Esophagus squamous epithelium (tissue), 5 donors: ENCODE data around the gene IL6. TPM values are rescaled to one million over a fixed set of nuclear protein-coding genes. Genes with fewer than 3 reads are reported as not detected.
"Not testable (repeated sequence)": the region's sequence is repeated elsewhere in the genome, so short reads cannot be mapped to it uniquely, and the experiment has no call there.

ENCODE experiments used
- DNase-seq: peaks from one replicate; lab custom pipeline; 2025; lab: John Stamatoyannopoulos, UW
- H3K27ac ChIP-seq, 4 donors: fragments of 200-600 bp; sonication (generic); one replicate each; pipeline ENCODE4 v1.5.1; 2016 to 2019; ENCODE audit warnings: mild to moderate bottlenecking in 1 of 4
- H3K27me3 ChIP-seq, 4 donors: fragments of 200-600 bp; sonication (generic); 1 replicate in 3 of 4; 2 replicates in 1 of 4; pipeline versions ENCODE4 v1.5.1 to v1.6.0; 2017 to 2021; ENCODE audit warnings: antibody characterized with exemption in 1 of 4
- H3K36me3 ChIP-seq, 3 donors: fragments of 200-600 bp; sonication (generic); one replicate each; pipeline ENCODE4 v1.5.1; 2016 to 2019
- H3K4me1 ChIP-seq, 3 donors: fragments of 200-600 bp; sonication (generic); one replicate each; pipeline ENCODE4 v1.5.1; 2017 to 2019
- H3K4me3 ChIP-seq, 4 donors: fragments of 200-600 bp; sonication (generic); 1 replicate in 3 of 4; 2 replicates in 1 of 4; pipeline ENCODE4 v1.5.1; 2016 to 2019; ENCODE audit warnings: mild to moderate bottlenecking in 2 of 4, moderate library complexity in 1 of 4
- H3K9me3 ChIP-seq, 3 donors: fragments of 200-600 bp; sonication (generic); one replicate each; pipeline ENCODE4 v1.5.1; 2016 to 2019
- POLR2A ChIP-seq, 4 donors: fragments of 450-650 bp; IDR thresholded peaks; one replicate each; pipeline ENCODE4 v1.6.1; 2017; ENCODE audit warnings: antibody characterized with exemption in 4 of 4, mild to moderate bottlenecking in 4 of 4, moderate library complexity in 3 of 4
- WGBS, 2 donors: methylation state at CpG; one replicate each; pipeline ENCODE4 v1.1.5; 2018; 5-methylcytosine and 5-hydroxymethylcytosine counted together
- intact Hi-C: fragments of 100-400 bp; cut with DNase I; formaldehyde crosslinking; loops from one replicate; pipeline ENCODE4 v1.15.0; 2022
- total RNA-seq, 4 donors: library from RNA; depleted of rRNA; stranded (reverse); fragments of >200 nt; gene quantifications; one replicate each; pipeline ENCODE4 v1.1.0, GENCODE V29; 2016
- TF ChIP-seq, protein P1 (sequence below), 6 experiments: fragments of 450-650 bp in 4 of 6; fragments of 200-600 bp in 2 of 6; sonication (generic) in 2 of 6; IDR thresholded peaks; one replicate each; pipeline ENCODE4 v1.5.1; 2016 to 2019; ENCODE audit warnings: antibody characterized with exemption in 6 of 6, mild to moderate bottlenecking in 4 of 6, moderate library complexity in 4 of 6
- donor health status: DM: yes; HTN: yes; CAD: no.

IL6 gene
- total RNA-seq, 4 donors from 2014 or later: 0.95 TPM; not detected in 3

DNA sequence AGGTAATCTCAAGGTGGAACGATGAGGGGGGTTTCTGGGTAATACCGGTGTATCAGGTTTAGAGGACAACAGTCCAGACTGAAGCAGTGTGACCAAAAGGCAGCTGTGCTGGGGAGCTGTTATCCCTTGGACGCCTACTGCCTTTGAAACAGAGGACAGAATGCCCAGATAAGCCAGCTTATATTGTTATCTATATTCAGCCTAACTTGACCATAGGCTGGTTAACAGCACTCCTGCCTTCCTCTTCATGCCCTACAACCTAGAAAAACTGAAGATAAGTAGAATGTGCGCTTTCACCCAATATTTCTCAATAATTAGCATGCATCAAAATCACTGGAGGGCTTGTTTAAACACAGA, 44.9 kb downstream of the IL6 start:
- H3K4me3 ChIP-seq: no peak overlapping the region
- H3K27me3 ChIP-seq: no peaks in the 10 kb centered on the region
- TF ChIP-seq, protein P1, sequence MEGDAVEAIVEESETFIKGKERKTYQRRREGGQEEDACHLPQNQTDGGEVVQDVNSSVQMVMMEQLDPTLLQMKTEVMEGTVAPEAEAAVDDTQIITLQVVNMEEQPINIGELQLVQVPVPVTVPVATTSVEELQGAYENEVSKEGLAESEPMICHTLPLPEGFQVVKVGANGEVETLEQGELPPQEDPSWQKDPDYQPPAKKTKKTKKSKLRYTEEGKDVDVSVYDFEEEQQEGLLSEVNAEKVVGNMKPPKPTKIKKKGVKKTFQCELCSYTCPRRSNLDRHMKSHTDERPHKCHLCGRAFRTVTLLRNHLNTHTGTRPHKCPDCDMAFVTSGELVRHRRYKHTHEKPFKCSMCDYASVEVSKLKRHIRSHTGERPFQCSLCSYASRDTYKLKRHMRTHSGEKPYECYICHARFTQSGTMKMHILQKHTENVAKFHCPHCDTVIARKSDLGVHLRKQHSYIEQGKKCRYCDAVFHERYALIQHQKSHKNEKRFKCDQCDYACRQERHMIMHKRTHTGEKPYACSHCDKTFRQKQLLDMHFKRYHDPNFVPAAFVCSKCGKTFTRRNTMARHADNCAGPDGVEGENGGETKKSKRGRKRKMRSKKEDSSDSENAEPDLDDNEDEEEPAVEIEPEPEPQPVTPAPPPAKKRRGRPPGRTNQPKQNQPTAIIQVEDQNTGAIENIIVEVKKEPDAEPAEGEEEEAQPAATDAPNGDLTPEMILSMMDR (IDR thresholded peaks at IDR 0.05): no peak
- no peak for TF ChIP-seq POLR2A (IDR thresholded peaks at IDR 0.05)
- no peaks in the 10 kb centered on the region for H3K36me3 ChIP-seq
- 67 to 75% methylated on average over 4 of the region's 4 CpGs for WGBS, 2 donors
- DNase-seq: no peak
- no peak overlapping the region for H3K27ac ChIP-seq
- intact Hi-C loops: no loop called here
- H3K4me1 ChIP-seq: no peaks in the 10 kb centered on the region
- H3K9me3 ChIP-seq: no peaks in the 10 kb centered on the region

DNA sequence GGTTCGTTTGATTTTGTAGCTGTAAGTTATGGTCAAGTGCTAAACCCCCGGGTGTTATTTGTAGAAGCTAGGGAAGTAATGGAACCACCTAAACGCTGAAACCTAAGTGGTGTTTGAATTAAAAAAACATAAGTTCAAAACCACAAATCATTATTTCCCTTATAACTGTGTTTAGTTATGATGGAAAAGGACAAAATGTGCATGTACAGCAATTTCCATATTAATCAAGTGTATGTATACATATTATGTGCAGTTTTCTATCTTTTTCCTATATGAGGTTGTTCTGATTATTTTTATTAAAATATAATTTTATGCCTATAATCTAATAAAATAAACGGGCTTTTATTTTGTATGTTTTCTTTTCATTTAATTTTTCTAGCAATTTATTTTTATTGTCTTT, 45.9 kb downstream of the IL6 start:
- Histone ChIP-seq H3K9me3 (no peaks in the 10 kb centered on the region), H3K4me1 (no peaks in the 10 kb centered on the region), H3K27ac (no peak overlapping the region), H3K4me3 (no peak overlapping the region), H3K27me3 (no peaks in the 10 kb centered on the region), H3K36me3 (no peaks in the 10 kb centered on the region)
- no peak for DNase-seq
- intact Hi-C loops: no loop called here
- TF ChIP-seq, protein P1 (IDR thresholded peaks at IDR 0.05): no peak
- TF ChIP-seq POLR2A (IDR thresholded peaks at IDR 0.05): no peak
- 54 to 59% methylated on average over 4 of the region's 4 CpGs for WGBS, 2 donors

DNA sequence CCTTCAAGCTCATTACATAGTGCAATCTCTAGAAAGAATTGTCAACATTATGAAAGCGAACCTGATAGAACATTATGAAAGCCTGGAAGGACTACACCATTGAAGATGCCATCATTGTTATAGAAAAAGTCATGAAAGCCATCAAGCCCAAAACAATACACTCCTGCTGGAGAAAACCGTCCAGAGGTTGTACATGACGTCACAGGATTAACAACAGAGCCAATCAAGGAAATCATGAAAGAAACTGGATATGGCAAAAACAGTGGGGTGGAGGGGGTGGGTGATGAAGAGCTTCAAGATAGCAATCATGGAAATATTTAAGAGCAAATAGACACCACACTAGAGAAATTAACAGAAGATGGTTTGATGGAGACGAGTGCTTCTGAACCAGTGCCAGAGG, 50.0 kb downstream of the IL6 start:
- no peak overlapping the region for H3K4me3 ChIP-seq
- 63 to 74% methylated on average over 4 of the region's 4 CpGs for WGBS, 2 donors
- no peak for DNase-seq
- intact Hi-C loops: no loop called here
- no peaks in the 10 kb centered on the region for H3K27me3 ChIP-seq
- H3K9me3 ChIP-seq: no peaks in the 10 kb centered on the region
- no peak for TF ChIP-seq POLR2A (IDR thresholded peaks at IDR 0.05)
- TF ChIP-seq, protein P1 (IDR thresholded peaks at IDR 0.05): no peak
- peaks cover 0 to 8% (median 0%) of the 10 kb centered on the region in 3 donors for H3K4me1 ChIP-seq
- H3K27ac ChIP-seq: no peak overlapping the region
- no peaks in the 10 kb centered on the region for H3K36me3 ChIP-seq

DNA sequence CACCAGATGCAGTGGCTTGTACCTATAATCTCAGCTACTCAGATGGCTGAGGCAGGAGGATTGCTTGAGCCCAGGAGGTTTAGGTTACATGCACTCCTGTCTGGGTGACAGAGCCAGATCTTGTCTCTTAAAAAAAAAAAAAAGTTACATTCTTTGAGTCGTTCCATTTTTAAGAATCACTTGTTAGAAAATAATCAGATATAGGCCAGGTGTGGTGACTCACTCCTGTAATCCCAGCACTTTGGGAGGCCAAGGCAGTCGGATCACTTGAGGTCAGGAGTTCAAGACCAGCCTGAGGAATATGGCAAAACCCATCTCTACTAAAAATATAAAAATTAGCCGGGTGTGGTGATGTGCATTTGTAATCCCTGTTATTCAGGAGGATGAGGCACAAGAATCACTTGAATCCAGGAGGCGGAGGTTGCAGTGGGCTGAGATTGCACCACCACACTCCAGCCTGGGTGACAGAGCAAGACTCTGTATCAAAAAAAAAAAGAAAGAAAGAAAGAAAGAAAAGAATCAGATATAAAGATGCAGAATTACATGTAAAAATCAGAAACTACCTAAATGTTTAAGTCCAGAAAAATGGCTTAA, 52.8 kb downstream of the IL6 start:
- intact Hi-C loops: loop anchor here (5.0 kb wide), 1 partner anchor 223 kb away; no protein-coding TSS in a partner anchor
- H3K9me3 ChIP-seq, H3K27me3 ChIP-seq, DNase-seq, H3K36me3 ChIP-seq, H3K4me3 ChIP-seq, H3K27ac ChIP-seq, H3K4me1 ChIP-seq: not testable (repeated sequence)
- 38 to 45% methylated on average over 4 of the region's 4 CpGs for WGBS, 2 donors

DNA sequence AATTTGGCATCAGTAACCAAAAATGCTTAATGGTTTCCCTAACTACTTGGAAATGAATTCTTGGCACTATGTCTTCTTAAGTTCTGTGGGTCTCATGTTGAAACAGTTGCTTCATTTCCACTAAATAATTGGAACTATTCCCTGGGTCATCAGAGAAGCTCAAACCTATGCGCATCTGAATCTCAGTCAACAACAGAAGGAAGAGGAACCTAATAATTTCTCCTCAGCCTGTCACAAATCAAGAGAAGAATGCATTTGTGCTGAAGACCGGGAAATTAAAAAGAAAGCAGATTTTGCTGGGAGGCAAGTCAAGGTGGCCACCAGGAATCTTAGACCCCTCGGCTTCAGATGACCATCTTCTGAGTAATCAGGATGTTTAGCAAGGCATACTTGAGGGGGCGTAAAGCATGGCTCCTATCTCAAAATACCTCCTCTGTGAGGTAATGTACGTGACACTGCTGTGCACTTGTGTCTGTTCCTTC, 54.3 kb downstream of the IL6 start:
- TF ChIP-seq POLR2A (IDR thresholded peaks at IDR 0.05): no peak
- TF ChIP-seq, protein P1 (IDR thresholded peaks at IDR 0.05): no peak
- Histone ChIP-seq H3K4me3 (no peak overlapping the region), H3K27me3 (no peaks in the 10 kb centered on the region), H3K9me3 (no peaks in the 10 kb centered on the region), H3K36me3 (no peaks in the 10 kb centered on the region), H3K27ac (peak overlapping the region in 2 of 4 donors; percentile 37 to 50), H3K4me1 (peaks cover 0 to 8% (median 0%) of the 10 kb centered on the region in 3 donors)
- no peak for DNase-seq
- intact Hi-C loops: loop anchor here (5.0 kb wide), 1 partner anchor 224 kb away; no protein-coding TSS in a partner anchor
- WGBS, 2 donors: 59 to 65% methylated on average over 4 to 5 of the region's 5 CpGs

Other genes with a start within 250 kb of the IL6 start
- gene STEAP1B, start 227.0 kb upstream of the IL6 start, total RNA-seq: 10 to 100 TPM in 1 of 4 donors, under 1 TPM in 3; 0.29 to 13.1 (median 0.69) TPM
- gene TOMM7, start 95.6 kb downstream of the IL6 start, total RNA-seq: 100 to 1,000 TPM in 2 of 4 donors, 10 to 100 TPM in 2; 73.2 to 217 (median 126) TPM